ENCODE data around the gene RPL36A.

The RPL36A gene

GRCh38 chrX:101390664-101391525 lies at the start of gene RPL36A:
RPL36A (plus strand) TSS chrX:101391011; CDS start chrX:101391044, 33 bp downstream.
- peak; percentile 90 for DNase-seq (ENCODE audit: low read depth)

- DNase-seq (ENCODE audit: low read depth), result peak; percentile 19
Observed at GRCh38 chrX:101347859-101348451, 42.9 kb upstream of the RPL36A start.

GRCh38 chrX:101348452-101349192 lies 42.2 kb upstream of the RPL36A start, which contains the start of gene TIMM8A:
TIMM8A (minus strand) TSS chrX:101348742; CDS start chrX:101348664, 78 bp downstream.
- DNase-seq (ENCODE audit: low read depth), result peak; percentile 76

GRCh38 chrX:101349193-101349562 lies 41.6 kb upstream of the RPL36A start:
- DNase-seq (ENCODE audit: low read depth), result no peak

GRCh38 chrX:101357166-101357795 lies 33.5 kb upstream of the RPL36A start:
- peak; percentile 3 for DNase-seq (ENCODE audit: low read depth)

GRCh38 chrX:101359966-101360365 lies 30.8 kb upstream of the RPL36A start:
- DNase-seq (ENCODE audit: low read depth), result peak; percentile 22

- no peak for DNase-seq (ENCODE audit: low read depth)
Observed at GRCh38 chrX:101360390-101360789, 30.4 kb upstream of the RPL36A start.

- no peak for DNase-seq (ENCODE audit: low read depth)
Observed at GRCh38 chrX:101362116-101362515, 28.7 kb upstream of the RPL36A start.

GRCh38 chrX:101362757-101363156 lies 28.1 kb upstream of the RPL36A start:
- DNase-seq (ENCODE audit: low read depth), result no peak

- DNase-seq (ENCODE audit: low read depth), result no peak
Observed at GRCh38 chrX:101365301-101365795, 25.5 kb upstream of the RPL36A start.

GRCh38 chrX:101368800-101369199 lies 22.0 kb upstream of the RPL36A start:
- DNase-seq (ENCODE audit: low read depth), result no peak

GRCh38 chrX:101369687-101370086 lies 21.1 kb upstream of the RPL36A start:
- no peak for DNase-seq (ENCODE audit: low read depth)

- DNase-seq (ENCODE audit: low read depth), result no peak
Observed at GRCh38 chrX:101370888-101371504, 19.8 kb upstream of the RPL36A start.

GRCh38 chrX:101377547-101377946 lies 13.3 kb upstream of the RPL36A start:
- DNase-seq (ENCODE audit: low read depth), result no peak

GRCh38 chrX:101383679-101384205 lies 7.1 kb upstream of the RPL36A start:
- DNase-seq (ENCODE audit: low read depth), result no peak

- DNase-seq (ENCODE audit: low read depth), result no peak
Observed at GRCh38 chrX:101385026-101385684, 5.7 kb upstream of the RPL36A start.

GRCh38 chrX:101385795-101386541 lies 4.8 kb upstream of the RPL36A start, which contains the start of gene BTK:
BTK (minus strand) TSS chrX:101386191; CDS start chrX:101375284, 10,907 bp downstream.
- DNase-seq (ENCODE audit: low read depth), result no peak

GRCh38 chrX:101386542-101386885 lies 4.3 kb upstream of the RPL36A start:
- no peak for DNase-seq (ENCODE audit: low read depth)

- DNase-seq (ENCODE audit: low read depth), result no peak
Observed at GRCh38 chrX:101388604-101389003, 2.2 kb upstream of the RPL36A start.

GRCh38 chrX:101391831-101392230 lies 1.0 kb downstream of the RPL36A start:
- no peak for DNase-seq (ENCODE audit: low read depth)
